Subcutaneous adipose tissue (tissue), 4 donors: ENCODE results near the gene FBLN2. TPM values are rescaled to one million over a fixed set of nuclear protein-coding genes. Genes with fewer than 3 reads are reported as not detected.

ENCODE experiments used
- total RNA-seq, 4 donors: library from RNA; depleted of rRNA; stranded (reverse); fragments of >200 nt; gene quantifications; one replicate each; pipeline ENCODE4 v1.1.0, GENCODE V29; 2016
- TF ChIP-seq, protein P1 (sequence below): fragments of 450-650 bp; IDR thresholded peaks from one replicate; pipeline ENCODE4 v1.5.1; 2016; ENCODE audit warnings: low read depth, mild to moderate bottlenecking, control low read depth, antibody characterized with exemption, moderate library complexity

Gene FBLN2
- total RNA-seq, 4 donors from 2014 or later, result 215 to 456 (median 410) TPM

DNA sequence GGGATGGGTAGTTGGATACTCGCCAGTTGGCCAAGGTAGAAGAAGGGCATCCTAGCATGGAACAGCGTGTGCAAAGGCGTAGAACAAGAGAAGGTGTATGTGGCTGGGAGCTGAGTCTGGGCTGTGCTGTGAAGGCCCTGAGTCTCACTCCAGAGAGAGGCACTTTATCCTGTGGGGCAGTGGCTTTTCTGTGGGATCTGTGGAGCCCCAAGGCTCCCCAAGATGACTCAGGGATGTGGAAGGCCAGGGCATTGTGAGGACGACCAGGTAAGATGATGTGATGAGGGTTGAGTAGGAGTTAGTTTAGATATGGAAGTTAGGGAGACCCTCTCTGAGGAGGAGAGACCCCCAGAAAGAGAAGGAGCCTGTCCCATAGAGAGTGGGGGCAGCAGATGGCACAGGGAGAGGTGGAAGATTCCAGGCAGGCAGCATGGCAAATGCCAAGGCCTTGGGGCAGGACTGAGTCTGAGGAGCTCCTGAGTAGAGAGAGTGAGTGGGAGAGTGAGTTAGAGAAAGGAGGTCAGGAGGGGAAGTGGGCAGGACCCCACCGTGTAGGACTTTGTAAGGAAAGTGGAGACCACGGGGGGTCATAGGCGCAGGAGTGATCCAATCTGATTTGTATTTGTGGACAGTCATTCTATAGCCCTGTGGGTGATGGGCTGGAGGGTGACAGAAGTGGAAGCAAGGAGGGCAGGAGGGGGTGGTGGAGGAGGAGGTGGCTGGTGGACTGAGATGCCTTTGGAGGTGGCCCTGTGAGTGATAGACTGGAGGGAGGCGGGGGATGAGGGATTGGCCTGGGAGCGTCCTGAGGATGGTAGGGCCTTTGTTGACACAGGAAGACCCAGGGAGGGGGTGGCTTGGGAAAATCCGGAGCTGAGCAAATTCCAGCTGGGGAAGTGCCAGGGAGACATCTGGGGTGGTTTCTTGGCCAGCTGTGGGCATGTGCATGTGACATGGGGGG is 50.3 kb downstream of the FBLN2 start:
- TF ChIP-seq, protein P1, sequence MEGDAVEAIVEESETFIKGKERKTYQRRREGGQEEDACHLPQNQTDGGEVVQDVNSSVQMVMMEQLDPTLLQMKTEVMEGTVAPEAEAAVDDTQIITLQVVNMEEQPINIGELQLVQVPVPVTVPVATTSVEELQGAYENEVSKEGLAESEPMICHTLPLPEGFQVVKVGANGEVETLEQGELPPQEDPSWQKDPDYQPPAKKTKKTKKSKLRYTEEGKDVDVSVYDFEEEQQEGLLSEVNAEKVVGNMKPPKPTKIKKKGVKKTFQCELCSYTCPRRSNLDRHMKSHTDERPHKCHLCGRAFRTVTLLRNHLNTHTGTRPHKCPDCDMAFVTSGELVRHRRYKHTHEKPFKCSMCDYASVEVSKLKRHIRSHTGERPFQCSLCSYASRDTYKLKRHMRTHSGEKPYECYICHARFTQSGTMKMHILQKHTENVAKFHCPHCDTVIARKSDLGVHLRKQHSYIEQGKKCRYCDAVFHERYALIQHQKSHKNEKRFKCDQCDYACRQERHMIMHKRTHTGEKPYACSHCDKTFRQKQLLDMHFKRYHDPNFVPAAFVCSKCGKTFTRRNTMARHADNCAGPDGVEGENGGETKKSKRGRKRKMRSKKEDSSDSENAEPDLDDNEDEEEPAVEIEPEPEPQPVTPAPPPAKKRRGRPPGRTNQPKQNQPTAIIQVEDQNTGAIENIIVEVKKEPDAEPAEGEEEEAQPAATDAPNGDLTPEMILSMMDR, result no peak

DNA sequence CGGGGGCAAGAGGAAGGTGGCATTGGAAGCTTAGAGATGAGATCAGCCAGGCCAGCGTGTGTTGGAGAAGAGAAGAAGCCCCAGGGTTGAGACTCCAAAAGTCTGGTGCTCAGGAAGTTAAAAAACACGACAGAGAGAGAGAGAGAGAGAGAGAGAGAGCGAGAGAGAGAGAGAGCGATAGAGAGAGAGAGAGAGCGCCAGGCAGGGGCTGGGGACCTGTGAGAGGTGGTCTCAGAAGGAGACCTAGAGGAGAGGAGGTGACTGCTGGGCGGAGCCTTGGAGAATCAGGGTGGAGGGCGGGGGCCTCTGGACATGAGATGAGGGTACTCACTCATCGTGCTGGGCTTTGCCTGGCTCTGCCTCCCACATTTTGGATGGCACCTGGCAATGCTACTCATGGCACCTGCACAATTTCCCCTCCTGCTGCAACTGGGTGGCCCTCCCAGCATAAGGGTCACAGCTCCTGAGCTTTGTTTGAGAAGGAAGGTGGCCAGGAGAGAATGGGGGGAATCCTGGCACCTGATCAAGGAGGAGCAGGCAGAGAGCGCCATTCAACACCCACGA is 51.0 kb downstream of the FBLN2 start:
- TF ChIP-seq, protein P1, result no peak

DNA sequence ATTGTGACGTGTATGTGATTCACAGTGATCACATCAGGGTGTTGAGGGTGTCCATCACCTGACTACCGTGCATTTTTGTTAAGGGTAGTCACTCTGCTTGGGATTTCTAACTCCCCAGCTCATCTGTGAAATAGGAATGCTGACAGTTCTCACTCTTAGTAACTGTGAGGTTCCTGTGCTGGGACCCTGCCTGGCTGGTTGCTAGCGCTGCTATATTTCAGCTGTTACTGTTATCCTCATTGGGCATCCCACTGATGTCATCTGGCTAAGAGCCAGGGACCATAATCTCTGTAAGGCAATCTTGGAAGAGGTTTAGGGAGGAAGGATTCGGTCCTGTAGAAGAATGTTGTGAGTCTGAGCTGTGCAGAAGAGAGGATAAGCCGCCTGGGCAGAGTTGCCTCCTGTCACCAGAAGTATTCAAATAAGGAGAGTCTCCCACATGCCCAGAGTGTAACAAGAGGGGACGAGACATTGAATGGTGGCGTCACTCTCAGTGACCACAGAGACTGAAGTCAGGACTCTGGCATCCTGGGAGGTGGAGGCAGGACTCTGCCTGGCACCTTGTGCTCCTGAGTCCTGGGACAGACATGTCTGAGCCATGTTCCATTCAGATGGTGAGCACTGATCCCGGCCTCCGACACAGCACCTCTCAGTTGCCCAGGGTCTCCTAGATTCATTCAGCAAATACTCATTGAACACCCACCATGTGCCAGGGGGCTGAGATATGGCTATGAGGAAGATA is 52.2 kb downstream of the FBLN2 start:
- TF ChIP-seq, protein P1, result no peak

DNA sequence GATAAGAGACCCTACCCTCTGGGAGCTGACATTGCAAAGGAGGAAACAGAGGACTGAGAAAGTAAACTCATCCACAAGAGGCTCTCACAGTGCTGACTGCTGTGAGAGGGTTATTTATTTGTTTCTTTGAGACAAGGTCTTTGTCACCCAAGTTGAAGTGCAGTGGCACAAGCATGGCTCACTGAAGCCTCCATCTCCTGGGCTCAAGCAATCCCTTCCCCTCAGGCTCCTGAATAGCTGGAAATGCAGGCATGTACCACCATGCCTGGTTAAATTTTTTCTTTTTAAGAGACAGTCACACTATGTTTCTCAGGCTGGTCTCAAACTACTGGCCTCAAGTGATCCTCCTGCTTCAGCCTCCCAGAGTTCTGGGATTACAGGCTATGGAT is 52.8 kb downstream of the FBLN2 start:
- TF ChIP-seq, protein P1, result no peak

DNA sequence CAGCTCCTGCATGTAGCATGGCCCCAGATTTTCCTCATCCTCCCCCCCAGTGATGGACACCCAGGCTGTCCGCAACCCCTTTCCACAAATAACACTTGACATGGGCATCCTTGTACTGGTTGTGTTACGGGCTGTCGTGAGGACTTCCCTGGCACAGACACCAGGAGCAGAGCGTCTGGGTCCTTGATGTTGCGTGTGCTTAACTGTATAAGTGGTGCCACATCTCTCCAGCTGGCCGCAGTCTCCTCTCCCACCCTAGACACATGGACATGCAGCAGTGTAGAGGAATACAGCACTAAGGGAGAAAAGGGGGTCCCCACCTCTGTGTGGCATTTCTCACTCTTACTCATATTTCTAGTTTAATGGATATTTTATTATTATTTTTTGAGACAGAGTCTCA is 56.6 kb downstream of the FBLN2 start:
- TF ChIP-seq, protein P1, result no peak

DNA sequence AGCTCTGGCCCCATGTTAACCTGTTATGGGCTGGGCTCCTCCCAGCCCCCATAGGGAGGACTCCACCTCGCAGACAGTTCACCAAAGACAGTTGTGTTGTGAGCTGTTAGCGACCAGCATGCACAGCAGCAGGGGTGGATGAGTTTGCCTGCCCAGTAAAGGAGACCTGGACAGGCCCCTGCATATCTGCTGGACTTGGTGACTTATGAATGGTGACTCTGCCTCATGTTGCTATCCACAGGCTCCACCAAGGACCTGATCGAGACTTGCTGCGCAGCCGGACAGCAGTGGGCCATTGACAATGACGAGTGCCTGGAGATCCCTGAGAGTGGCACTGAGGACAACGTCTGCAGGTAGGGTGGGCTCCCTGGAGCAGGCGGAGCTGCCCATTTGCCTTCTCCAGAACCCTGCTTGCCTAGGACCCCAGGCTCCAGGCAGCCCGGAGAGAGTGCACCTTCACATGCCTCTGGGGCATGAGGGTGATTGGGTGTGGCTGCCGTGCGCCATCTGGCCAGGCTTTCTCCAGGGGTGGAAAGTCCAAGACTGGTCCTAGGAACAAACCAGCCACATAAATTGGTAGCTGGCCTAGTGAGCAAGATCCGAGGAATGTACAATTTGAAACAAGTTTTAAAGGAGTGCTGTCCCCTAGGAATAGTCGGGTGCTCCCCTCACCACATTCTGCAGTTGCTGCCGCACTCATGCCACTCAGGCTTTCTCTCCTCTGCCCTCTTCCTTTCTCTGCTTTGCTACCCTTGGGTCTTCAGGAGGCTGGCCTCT is 59.1 kb downstream of the FBLN2 start:
- TF ChIP-seq, protein P1, result no peak
